ENCODE measurements around the gene SRGN. TPM values are rescaled to one million over a fixed set of nuclear protein-coding genes. Genes with fewer than 3 reads are reported as not detected.

Gene SRGN
- total and polyA plus RNA-seq, 2 of the 8 experiments (the other 6 are each of a cell fraction or from before 2014, with no cell fraction given): 0.06 TPM; not detected in 1

DNA sequence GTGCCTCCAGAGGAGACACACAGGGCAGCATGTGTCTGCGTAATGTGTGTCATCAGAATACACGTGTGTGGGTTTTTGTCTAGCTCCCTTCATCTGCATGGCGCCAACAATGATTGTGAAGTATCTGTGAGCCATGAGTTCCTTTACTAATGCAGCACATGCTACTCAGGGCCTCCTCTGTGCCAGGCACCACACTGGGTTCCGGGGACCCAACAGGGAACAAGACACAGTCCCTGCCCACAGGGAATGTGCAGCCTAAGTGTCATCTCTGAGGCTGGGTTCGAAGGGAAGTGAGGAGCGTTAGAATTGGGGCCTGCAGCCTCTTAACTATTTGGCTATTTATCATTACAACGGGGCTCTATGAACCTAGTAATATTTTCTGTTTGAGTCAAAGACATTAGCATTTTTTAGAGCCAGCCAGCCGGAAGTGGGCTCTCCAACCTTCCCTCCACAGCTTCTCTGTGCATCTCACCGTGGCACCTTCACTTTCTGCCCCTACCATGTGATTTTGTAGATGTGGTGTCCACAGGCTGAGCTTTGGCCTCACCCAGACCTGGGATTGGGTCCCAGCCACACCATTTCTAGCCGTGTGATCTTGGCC is 43.9 kb upstream of the SRGN start:
- Histone ChIP-seq H4K20me1 (replicated peaks in 1 of 2; ENCODE audit: control insufficient read depth in 1 of 2, insufficient read depth in 2 of 2, low read length in 2 of 2) (peaks cover 0 to 1% of the 10 kb centered on the region in 2 experiments), H2BK20ac (ENCODE audit: low read length) (no peak overlapping the region), H3K9ac (replicated peaks in 1 of 4; ENCODE audit: extremely low read depth in 1 of 4, low read depth in 3 of 4, low read length in 3 of 4) (no peak overlapping the region), H2BK5ac (ENCODE audit: low read depth, low read length) (no peak overlapping the region), H3K14ac (ENCODE audit: insufficient read length) (no peak overlapping the region), H3K23ac (ENCODE audit: insufficient read length) (no peak overlapping the region), H4K91ac (replicated peaks; ENCODE audit: insufficient read length, low read length) (no peak overlapping the region), H3K79me1 (ENCODE audit: low read depth, low read length) (no peaks in the 10 kb centered on the region), H4K8ac (ENCODE audit: extremely low read depth, insufficient read depth, low read length) (no peak overlapping the region), H3K27me3 (replicated peaks in 1 of 4; ENCODE audit: control insufficient read depth in 3 of 4, extremely low read depth in 1 of 4, insufficient read depth in 3 of 4, low read length in 3 of 4) (no peaks in the 10 kb centered on the region), H3K27ac (ENCODE audit: low read depth, low read length) (no peak overlapping the region), H3K18ac (ENCODE audit: extremely low read depth, low read length) (no peak overlapping the region), H3K4me2 (ENCODE audit: insufficient read depth in 1 of 2, low read depth in 2 of 2, low read length in 2 of 2) (no peak overlapping the region), H3K4me1 (replicated peaks in 1 of 4; ENCODE audit: control insufficient read depth in 3 of 4, insufficient read depth in 4 of 4, low read length in 3 of 4) (no peaks in the 10 kb centered on the region), H3K4me3 (ENCODE audit: extremely low read depth in 1 of 4, insufficient read depth in 2 of 4, low read depth in 3 of 4, low read length in 4 of 4) (no peak overlapping the region), H2BK120ac (replicated peaks; ENCODE audit: low read depth, low read length) (no peak overlapping the region), H3K56ac (replicated peaks; ENCODE audit: insufficient read length, low read depth, low read length) (no peak overlapping the region), H2AK5ac (ENCODE audit: low read depth, low read length) (no peak overlapping the region), H2BK15ac (ENCODE audit: low read length) (no peak overlapping the region), H3K79me2 (ENCODE audit: control insufficient read depth in 1 of 2, insufficient read depth in 2 of 2, low read length in 2 of 2) (no peaks in the 10 kb centered on the region), H4K5ac (ENCODE audit: insufficient read length, low read depth, low read length) (no peak overlapping the region), H3K36me3 (ENCODE audit: control insufficient read depth in 2 of 4, insufficient read depth in 4 of 4, low read length in 3 of 4) (no peaks in the 10 kb centered on the region), H2AFZ (ENCODE audit: low read length) (peak overlapping the region; percentile 97), H3K23me2 (ENCODE audit: low read depth, low read length) (no peaks in the 10 kb centered on the region; the same call in 1 of the 2 replicates), H3K4ac (replicated peaks; ENCODE audit: insufficient read length, low read depth, low read length) (no peak overlapping the region), H2BK12ac (ENCODE audit: low read depth, low read length) (no peak overlapping the region), H3K9me3 (ENCODE audit: insufficient read depth in 2 of 2, low read depth in 1 of 2, low read length in 1 of 2) (no peaks in the 10 kb centered on the region)
- WGBS, 2 experiments (ENCODE audit: extremely low coverage in 1 of 2, insufficient coverage in 1 of 2, insufficient read length in 1 of 2, insufficient replicate concordance in 2 of 2, low coverage in 1 of 2, low lambda C conversion rate in 2 of 2, missing lambda C conversion rate in 1 of 2): 88% methylated on average over 10 of the region's 10 CpGs; no CpG with 5 or more reads in 1 of the 2 experiments
- DNase-seq (ENCODE audit: low read depth in 1 of 2, low spot score in 2 of 2) (no peak), FAIRE-seq (no peak)
- TF ChIP-seq, protein P1, sequence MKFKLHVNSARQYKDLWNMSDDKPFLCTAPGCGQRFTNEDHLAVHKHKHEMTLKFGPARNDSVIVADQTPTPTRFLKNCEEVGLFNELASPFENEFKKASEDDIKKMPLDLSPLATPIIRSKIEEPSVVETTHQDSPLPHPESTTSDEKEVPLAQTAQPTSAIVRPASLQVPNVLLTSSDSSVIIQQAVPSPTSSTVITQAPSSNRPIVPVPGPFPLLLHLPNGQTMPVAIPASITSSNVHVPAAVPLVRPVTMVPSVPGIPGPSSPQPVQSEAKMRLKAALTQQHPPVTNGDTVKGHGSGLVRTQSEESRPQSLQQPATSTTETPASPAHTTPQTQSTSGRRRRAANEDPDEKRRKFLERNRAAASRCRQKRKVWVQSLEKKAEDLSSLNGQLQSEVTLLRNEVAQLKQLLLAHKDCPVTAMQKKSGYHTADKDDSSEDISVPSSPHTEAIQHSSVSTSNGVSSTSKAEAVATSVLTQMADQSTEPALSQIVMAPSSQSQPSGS (IDR thresholded peaks at IDR 0.05; ENCODE audit: low read length): no peak
- TF ChIP-seq BACH1 (IDR thresholded peaks at IDR 0.05; ENCODE audit: low read length) (no peak), TAF1 (IDR thresholded peaks at IDR 0.05; ENCODE audit: low read depth, low read length) (no peak), NANOG (IDR thresholded peaks at IDR 0.05; ENCODE audit: insufficient read depth, low read depth, low read length, poor library complexity, severe bottlenecking) (no peak)
- ChIA-PET POLR2A (ENCODE audit: partially characterized antibody) (interaction anchor here (0.5 to 0.8 kb wide), 2 partner anchors 23 to 74 kb away, joined by 3 read pairs; no protein-coding TSS in a partner anchor), CTCF (ENCODE audit: partially characterized antibody) (interaction anchor here (0.8 to 1.6 kb wide), 3 partner anchors 21 to 49 kb away, joined by 3 to 7 read pairs (median 3); no protein-coding TSS in a partner anchor)
